H1 (cell line): ENCODE measurements around the gene MPZL3. TPM values are rescaled to one million over a fixed set of nuclear protein-coding genes. Genes with fewer than 3 reads are reported as not detected.

Experiments used
- CTCF ChIA-PET: fragments of 300-600 bp; sonication (Branson Sonifier 250); formaldehyde crosslinking; loops from one replicate; lab custom pipeline; 2021; ENCODE audit not compliant: partially characterized antibody; lab: Charles Lee
- POLR2A ChIA-PET: fragments of 300-600 bp; sonication (Branson Sonifier 250); formaldehyde crosslinking; loops from one replicate; lab custom pipeline; 2021; ENCODE audit warnings: inconsistent platforms; ENCODE audit not compliant: partially characterized antibody; lab: Charles Lee
- DNase-seq, 2 experiments: peaks; one replicate each; pipeline versions ENCODE4 v3.0.0 to v3.0.0-alpha.2; 2010 to 2022; ENCODE audit warnings: low spot score in 2 of 2, low read depth in 1 of 2, mixed read lengths in 1 of 2
- FAIRE-seq: peaks from 2 replicates; lab custom pipeline; 2011; peaks lifted over from hg19 to GRCh38; lab: Jason Lieb, UNC
- H2AFZ ChIP-seq: 2 replicates; pipeline ENCODE4 v1.8.1; 2012; ENCODE audit warnings: low read length, inconsistent platforms
- H2AK5ac ChIP-seq: 2 replicates; pipeline ENCODE4 v1.6.1; 2013; ENCODE audit warnings: low read depth, low read length
- H2BK120ac ChIP-seq: replicated peaks from 2 replicates; pipeline ENCODE3; 2013; ENCODE audit warnings: low read depth, low read length, inconsistent platforms
- H2BK12ac ChIP-seq: 2 replicates; pipeline ENCODE4 v1.6.1; 2013; ENCODE audit warnings: low read depth, low read length
- H2BK15ac ChIP-seq: 2 replicates; pipeline ENCODE4 v1.6.1; 2013; ENCODE audit warnings: low read length
- H2BK20ac ChIP-seq: 2 replicates; pipeline ENCODE4 v1.6.1; 2013; ENCODE audit warnings: low read length
- H2BK5ac ChIP-seq: 2 replicates; pipeline ENCODE4 v1.6.1; 2013; ENCODE audit warnings: low read depth, low read length
- H3K14ac ChIP-seq: 2 replicates; pipeline ENCODE4 v1.6.1; 2013; ENCODE audit warnings: inconsistent platforms; ENCODE audit not compliant: insufficient read length
- H3K18ac ChIP-seq: 2 replicates; pipeline ENCODE4 v1.6.1; 2013; ENCODE audit warnings: low read length; ENCODE audit errors: extremely low read depth
- H3K23ac ChIP-seq: 2 replicates; pipeline ENCODE4 v1.6.1; 2013; ENCODE audit warnings: inconsistent platforms; ENCODE audit not compliant: insufficient read length
- H3K23me2 ChIP-seq: 2 replicates; pipeline ENCODE4 v1.6.1; 2013; ENCODE audit warnings: low read depth, low read length
- H3K27ac ChIP-seq: 2 replicates; pipeline ENCODE4 v1.6.1; 2011; ENCODE audit warnings: low read depth, low read length, inconsistent platforms
- H3K27me3 ChIP-seq, 4 experiments: replicated peaks in 1 of 4; 1 replicate in 1 of 4; 2 replicates in 3 of 4; pipeline versions ENCODE4 v1.6.1 to v1.8.1; 2011 to 2013; ENCODE audit warnings: low read length in 3 of 4, mild to moderate bottlenecking in 3 of 4, inconsistent platforms in 2 of 4, mixed read lengths in 2 of 4, moderate library complexity in 1 of 4; ENCODE audit not compliant: control insufficient read depth in 3 of 4, insufficient read depth in 3 of 4; ENCODE audit errors: extremely low read depth in 1 of 4
- H3K36me3 ChIP-seq, 4 experiments: 2 replicates each; pipeline versions ENCODE4 v1.6.1 to v1.8.1; 2011 to 2013; ENCODE audit warnings: mild to moderate bottlenecking in 4 of 4, low read length in 3 of 4, moderate library complexity in 2 of 4, control low read depth in 1 of 4, inconsistent platforms in 1 of 4; ENCODE audit not compliant: insufficient read depth in 4 of 4, control insufficient read depth in 2 of 4
- H3K4ac ChIP-seq: replicated peaks from 2 replicates; pipeline ENCODE3; 2013; ENCODE audit warnings: low read length, low read depth, mixed read lengths, inconsistent platforms; ENCODE audit not compliant: insufficient read length
- H3K4me1 ChIP-seq, 4 experiments: replicated peaks in 1 of 4; 1 replicate in 1 of 4; 2 replicates in 3 of 4; pipeline versions ENCODE4 v1.6.1 to v1.8.1; 2011 to 2013; ENCODE audit warnings: low read length in 3 of 4, inconsistent platforms in 2 of 4, mixed read lengths in 1 of 4; ENCODE audit not compliant: insufficient read depth in 4 of 4, control insufficient read depth in 3 of 4
- H3K4me2 ChIP-seq, 2 experiments: 2 replicates each; pipeline versions ENCODE4 v1.6.1 to v1.8.1; 2011 to 2013; ENCODE audit warnings: low read depth in 2 of 2, low read length in 2 of 2, control low read depth in 1 of 2, inconsistent platforms in 1 of 2, mild to moderate bottlenecking in 1 of 2; ENCODE audit not compliant: insufficient read depth in 1 of 2
- H3K4me3 ChIP-seq, 4 experiments: fragments of 200-600, 300-600 bp in 1 of 4; sonication (generic), shearing (Covaris generic), sonication (Bioruptor Twin) in 1 of 4; 2 replicates each; pipeline versions ENCODE4 v1.5.1 to v1.8.1; 2011 to 2016; ENCODE audit warnings: low read length in 4 of 4, low read depth in 3 of 4, control low read depth in 2 of 4, inconsistent platforms in 2 of 4, mild to moderate bottlenecking in 2 of 4, mixed read lengths in 1 of 4, moderate library complexity in 1 of 4; ENCODE audit not compliant: insufficient read depth in 2 of 4; ENCODE audit errors: extremely low read depth in 1 of 4
- H3K56ac ChIP-seq: replicated peaks from 2 replicates; pipeline ENCODE3; 2013; ENCODE audit warnings: low read depth, mild to moderate bottlenecking, mixed read lengths, low read length, inconsistent platforms; ENCODE audit not compliant: insufficient read length
- H3K79me1 ChIP-seq: 2 replicates; pipeline ENCODE4 v1.6.1; 2013; ENCODE audit warnings: low read depth, low read length, control low read depth
- H3K79me2 ChIP-seq, 2 experiments: 2 replicates each; pipeline versions ENCODE4 v1.6.1 to v1.8.1; 2012 to 2013; ENCODE audit warnings: low read length in 2 of 2, mild to moderate bottlenecking in 2 of 2, inconsistent platforms in 1 of 2; ENCODE audit not compliant: insufficient read depth in 2 of 2, control insufficient read depth in 1 of 2
- H3K9ac ChIP-seq, 4 experiments: replicated peaks in 1 of 4; 1 replicate in 1 of 4; 2 replicates in 3 of 4; pipeline versions ENCODE4 v1.6.1 to v1.8.1; 2011 to 2013; ENCODE audit warnings: low read depth in 3 of 4, low read length in 3 of 4, control low read depth in 2 of 4, mild to moderate bottlenecking in 2 of 4, moderate library complexity in 2 of 4, inconsistent platforms in 1 of 4; ENCODE audit errors: extremely low read depth in 1 of 4
- H3K9me3 ChIP-seq, 2 experiments: 2 replicates each; pipeline versions ENCODE4 v1.6.1 to v1.8.1; 2012 to 2013; ENCODE audit warnings: mild to moderate bottlenecking in 2 of 2, moderate library complexity in 2 of 2, control low read depth in 1 of 2, inconsistent platforms in 1 of 2, low read depth in 1 of 2, low read length in 1 of 2, mixed read lengths in 1 of 2; ENCODE audit not compliant: insufficient read depth in 2 of 2
- H4K20me1 ChIP-seq, 2 experiments: replicated peaks in 1 of 2; 2 replicates each; pipeline versions ENCODE3 to v1.8.1; 2011 to 2013; ENCODE audit warnings: inconsistent platforms in 2 of 2, low read length in 2 of 2, mild to moderate bottlenecking in 1 of 2; ENCODE audit not compliant: insufficient read depth in 2 of 2, control insufficient read depth in 1 of 2
- H4K5ac ChIP-seq: 2 replicates; pipeline ENCODE4 v1.6.1; 2013; ENCODE audit warnings: low read length, low read depth, mixed read lengths, inconsistent platforms; ENCODE audit not compliant: insufficient read length
- H4K8ac ChIP-seq: 2 replicates; pipeline ENCODE4 v1.8.0; 2013; ENCODE audit warnings: mild to moderate bottlenecking, moderate library complexity, low read length, inconsistent platforms; ENCODE audit not compliant: insufficient read depth; ENCODE audit errors: extremely low read depth
- H4K91ac ChIP-seq: replicated peaks from 2 replicates; pipeline ENCODE3; 2013; ENCODE audit warnings: low read length, mixed read lengths, inconsistent platforms; ENCODE audit not compliant: insufficient read length
- BRCA1 ChIP-seq: IDR thresholded peaks from 2 replicates; pipeline ENCODE4 v1.6.1; 2012; ENCODE audit warnings: low read depth, low read length, improper control_type of control experiment
- CEBPB ChIP-seq: IDR thresholded peaks from 2 replicates; pipeline ENCODE4 v1.6.1; 2012; ENCODE audit warnings: low read depth, low read length
- CHD1 ChIP-seq: IDR thresholded peaks from 2 replicates; pipeline ENCODE4 v1.6.1; 2012; ENCODE audit warnings: low read depth, low read length, improper control_type of control experiment
- CREB1 ChIP-seq: IDR thresholded peaks from 2 replicates; pipeline ENCODE4 v1.6.1; 2012; ENCODE audit warnings: inconsistent platforms
- E2F6 ChIP-seq: IDR thresholded peaks from 2 replicates; pipeline ENCODE4 v1.6.1; 2012; ENCODE audit warnings: inconsistent platforms
- FOSL1 ChIP-seq: IDR thresholded peaks from 2 replicates; pipeline ENCODE4 v1.6.1; 2011; ENCODE audit warnings: mild to moderate bottlenecking, low read depth, low read length, moderate library complexity; ENCODE audit not compliant: insufficient read depth
- GABPA ChIP-seq: IDR thresholded peaks from 2 replicates; pipeline ENCODE4 v1.6.1; 2011; ENCODE audit warnings: mild to moderate bottlenecking, low read length, moderate library complexity, borderline replicate concordance; ENCODE audit not compliant: insufficient read depth
- RFX5 ChIP-seq: IDR thresholded peaks from 2 replicates; pipeline ENCODE4 v1.6.1; 2011; ENCODE audit warnings: low read depth, low read length, improper control_type of control experiment, borderline replicate concordance
- SAP30 ChIP-seq: fragments of 300-600 bp; sonication (generic); IDR thresholded peaks from 2 replicates; pipeline ENCODE4 v1.7.1; 2012; ENCODE audit warnings: low read length, moderate library complexity, mild to moderate bottlenecking, inconsistent platforms; ENCODE audit not compliant: insufficient read depth, insufficient replicate concordance
- WGBS, 2 experiments: shearing (Covaris generic) in 1 of 2; methylation state at CpG; one replicate each; pipeline versions ENCODE4 v1.1.6 to v1.1.7; 2013 to 2015; ENCODE audit warnings: low lambda C conversion rate in 2 of 2, mixed read lengths in 2 of 2, inconsistent platforms in 1 of 2, low coverage in 1 of 2, missing lambda C conversion rate in 1 of 2; ENCODE audit not compliant: insufficient replicate concordance in 2 of 2, insufficient coverage in 1 of 2, insufficient read length in 1 of 2; ENCODE audit errors: extremely low coverage in 1 of 2, missing lambda C conversion rate in 1 of 2; 5-methylcytosine and 5-hydroxymethylcytosine counted together
- polyA plus RNA-seq, 7 experiments: library from polyadenylated mRNA; depleted of rRNA in 3 of 7; stranded (reverse) in 5 of 7; unstranded in 2 of 7; fragments of >200 nt in 5 of 7; fragments of 200-250 nt in 2 of 7; gene quantifications; 1 replicate in 5 of 7; 2 replicates in 1 of 7; 4 replicates in 1 of 7; pipeline versions ENCODE4 v1.2.1 to v1.2.3, GENCODE V29; 2011 to 2013; ENCODE audit warnings: missing spikeins in 2 of 7, mixed read lengths in 2 of 7
- total RNA-seq: library from RNA; stranded (reverse); fragmentation: NEBNext Ultra II Directional; extraction: Animal tissue kit (Norgen Biotek cat#: 25700); gene quantifications from 2 replicates; pipeline ENCODE4 v1.2.1, GENCODE V29; 2021

The MPZL3 gene
- total and polyA plus RNA-seq, 2 of the 8 experiments (the other 6 are each of a cell fraction or from before 2014, with no cell fraction given): 1.1 to 3.9 TPM

- H3K27ac ChIP-seq: no peak overlapping the region
- no peak overlapping the region for H2BK5ac ChIP-seq
- H4K5ac ChIP-seq: no peak overlapping the region
- CTCF ChIA-PET: interaction anchor here (0.6 to 2.7 kb wide), 5 partner anchors 16 to 56 kb away, joined by 3 to 8 read pairs (median 4); no protein-coding TSS in a partner anchor
- H4K20me1 ChIP-seq: no peaks in the 10 kb centered on the region
- H2BK12ac ChIP-seq: no peak overlapping the region
- no peak overlapping the region for H2BK15ac ChIP-seq
- H3K4ac ChIP-seq: no peak overlapping the region
- H3K4me3 ChIP-seq: no peak overlapping the region
- no peak overlapping the region for H3K56ac ChIP-seq
- H3K23ac ChIP-seq: no peak overlapping the region
- H3K18ac ChIP-seq: no peak overlapping the region
- H3K23me2 ChIP-seq: no peaks in the 10 kb centered on the region; the same call in 1 of the 2 replicates
- WGBS, 2 experiments: 90% methylated on average over 5 of the region's 5 CpGs; no CpG with 5 or more reads in 1 of the 2 experiments
- no peak overlapping the region for H2BK120ac ChIP-seq
- no peaks in the 10 kb centered on the region for H3K27me3 ChIP-seq
- H4K8ac ChIP-seq: no peak overlapping the region
- H3K9me3 ChIP-seq: no peaks in the 10 kb centered on the region
- no peak overlapping the region for H2AFZ ChIP-seq
- no peak overlapping the region for H2AK5ac ChIP-seq
- H2BK20ac ChIP-seq: no peak overlapping the region
- DNase-seq (no peak), FAIRE-seq (no peak)
- H3K36me3 ChIP-seq: no peaks in the 10 kb centered on the region
- H3K4me2 ChIP-seq: no peak overlapping the region
- H3K4me1 ChIP-seq: peaks cover 0 to 6% (median 0%) of the 10 kb centered on the region in 4 experiments; a peak in 4 of 7 replicates
- H4K91ac ChIP-seq: no peak overlapping the region
- TF ChIP-seq CREB1 (no peak), CEBPB (no peak), CHD1 (no peak), SAP30 (no peak), BRCA1 (no peak), GABPA (no peak), FOSL1 (no peak), E2F6 (no peak), RFX5 (no peak)
- H3K79me2 ChIP-seq: no peaks in the 10 kb centered on the region
- no peaks in the 10 kb centered on the region for H3K79me1 ChIP-seq
- POLR2A ChIA-PET: interaction anchor here (0.7 to 1.2 kb wide), 3 partner anchors 15 to 490 kb away, joined by 3 read pairs; no protein-coding TSS in a partner anchor
- no peak overlapping the region for H3K9ac ChIP-seq
- no peak overlapping the region for H3K14ac ChIP-seq
Observed at GRCh38 chr11:118239509-118240205, 12.5 kb downstream of the MPZL3 start.
